GM19397 (cell line): ENCODE results near the gene CUL4A.

Experiments
- ATAC-seq: cut with Tn5 transposase; IDR thresholded peaks from one replicate; pipeline ENCODE4 v1.9.1; 2021; ENCODE audit warnings: mild to moderate bottlenecking, moderate library complexity; ENCODE audit not compliant: unreplicated experiment

CUL4A gene

GRCh38 chr13:113207890-113208420, 1.5 kb upstream of the CUL4A start:
- peak; percentile 12 for ATAC-seq

GRCh38 chr13:113208421-113209335, 735 bp upstream of the CUL4A start, which contains the start of gene PCID2:
Gene PCID2, minus strand, starts transcription at chr13:113208669. Its CDS starts 35 bp downstream, at chr13:113208634.
- ATAC-seq = peak; percentile 77

GRCh38 chr13:113209759-113210421, 477 bp downstream of the CUL4A start:
- peak; percentile 34 for ATAC-seq

- no peak for ATAC-seq
Observed at GRCh38 chr13:113210833-113211232, 1.4 kb downstream of the CUL4A start.

GRCh38 chr13:113211774-113212173, 2.4 kb downstream of the CUL4A start:
- no peak for ATAC-seq

- ATAC-seq = no peak
Observed at GRCh38 chr13:113216254-113217048, 7.0 kb downstream of the CUL4A start.

- ATAC-seq = no peak
Observed at GRCh38 chr13:113218586-113218985, 9.2 kb downstream of the CUL4A start.

- ATAC-seq = no peak
Observed at GRCh38 chr13:113219256-113219940, 10.0 kb downstream of the CUL4A start.

- no peak for ATAC-seq
Observed at GRCh38 chr13:113220141-113220598, 10.8 kb downstream of the CUL4A start.

GRCh38 chr13:113220877-113221276, 11.5 kb downstream of the CUL4A start:
- no peak for ATAC-seq

- ATAC-seq = no peak
Observed at GRCh38 chr13:113223070-113223469, 13.7 kb downstream of the CUL4A start.

- no peak for ATAC-seq
Observed at GRCh38 chr13:113224486-113224885, 15.1 kb downstream of the CUL4A start.

- ATAC-seq = no peak
Observed at GRCh38 chr13:113225515-113225914, 16.1 kb downstream of the CUL4A start.

- no peak for ATAC-seq
Observed at GRCh38 chr13:113226873-113227450, 17.5 kb downstream of the CUL4A start.

- ATAC-seq = no peak
Observed at GRCh38 chr13:113229161-113229560, 19.7 kb downstream of the CUL4A start.

- ATAC-seq = no peak
Observed at GRCh38 chr13:113229791-113230190, 20.4 kb downstream of the CUL4A start.

GRCh38 chr13:113231306-113232207, 22.1 kb downstream of the CUL4A start:
- no peak for ATAC-seq

- ATAC-seq = no peak
Observed at GRCh38 chr13:113232208-113233003, 23.0 kb downstream of the CUL4A start.
